H9 (cell line): Measurements from ENCODE around the gene PLCB1. TPM values are rescaled to one million over a fixed set of nuclear protein-coding genes. Genes with fewer than 3 reads are reported as not detected.

ENCODE experiments used
- DNase-seq: peaks from one replicate; pipeline ENCODE4 v3.0.0-alpha.2; 2017
- H2AFZ ChIP-seq: one replicate; pipeline ENCODE4 v1.6.1; 2013; ENCODE audit warnings: mild to moderate bottlenecking, low read length, control low read depth, moderate library complexity
- H2AK5ac ChIP-seq: 2 replicates; pipeline ENCODE4 v1.6.1; 2013; ENCODE audit warnings: low read length, control low read depth, mixed read lengths; ENCODE audit not compliant: insufficient read length
- H2BK120ac ChIP-seq: one replicate; pipeline ENCODE4 v1.6.1; 2013; ENCODE audit warnings: low read depth, mild to moderate bottlenecking, low read length, control low read depth, inconsistent platforms; ENCODE audit not compliant: poor library complexity, severe bottlenecking
- H2BK12ac ChIP-seq: 2 replicates; pipeline ENCODE4 v1.6.1; 2013; ENCODE audit warnings: low read length, control low read depth, mixed read lengths, low read depth; ENCODE audit not compliant: insufficient read length
- H2BK15ac ChIP-seq: 2 replicates; pipeline ENCODE4 v1.6.1; 2013; ENCODE audit warnings: low read depth, low read length, control low read depth
- H2BK20ac ChIP-seq: one replicate; pipeline ENCODE4 v1.6.1; 2013; ENCODE audit warnings: low read depth, mild to moderate bottlenecking, low read length, control low read depth, inconsistent platforms; ENCODE audit not compliant: poor library complexity, severe bottlenecking
- H2BK5ac ChIP-seq: 2 replicates; pipeline ENCODE4 v1.6.1; 2013; ENCODE audit warnings: low read length, control low read depth, mixed read lengths; ENCODE audit not compliant: insufficient read length
- H3K14ac ChIP-seq: 2 replicates; pipeline ENCODE4 v1.6.1; 2013; ENCODE audit warnings: low read length, control low read depth; ENCODE audit not compliant: insufficient read depth
- H3K18ac ChIP-seq: 2 replicates; pipeline ENCODE4 v1.6.1; 2013; ENCODE audit warnings: low read depth, mild to moderate bottlenecking, mixed read lengths, low read length, control low read depth; ENCODE audit not compliant: insufficient read length
- H3K23ac ChIP-seq: 2 replicates; pipeline ENCODE4 v1.6.1; 2013; ENCODE audit warnings: low read length, control low read depth, mixed read lengths, low read depth; ENCODE audit not compliant: insufficient read length
- H3K23me2 ChIP-seq: 2 replicates; pipeline ENCODE4 v1.6.1; 2013; ENCODE audit warnings: low read depth, mild to moderate bottlenecking, mixed read lengths, low read length, control low read depth; ENCODE audit not compliant: insufficient read length, poor library complexity, severe bottlenecking
- H3K27ac ChIP-seq: 2 replicates; pipeline ENCODE4 v1.5.1; 2013; ENCODE audit warnings: low read length, control low read depth, mixed read lengths, low read depth; ENCODE audit not compliant: insufficient read length
- H3K27me3 ChIP-seq: 2 replicates; pipeline ENCODE4 v1.6.1; 2013; ENCODE audit warnings: low read length, control low read depth, inconsistent platforms; ENCODE audit not compliant: insufficient read depth
- H3K4ac ChIP-seq: 2 replicates; pipeline ENCODE4 v1.6.1; 2013; ENCODE audit warnings: low read depth, mild to moderate bottlenecking, control low read depth, inconsistent platforms, low read length, moderate library complexity
- H3K4me1 ChIP-seq: 2 replicates; pipeline ENCODE4 v1.6.1; 2013; ENCODE audit warnings: low read length, control low read depth, inconsistent platforms; ENCODE audit not compliant: insufficient read depth
- H3K4me2 ChIP-seq: 2 replicates; pipeline ENCODE4 v1.6.1; 2013; ENCODE audit warnings: low read length, control low read depth, mixed read lengths; ENCODE audit not compliant: insufficient read length, insufficient read depth
- H3K56ac ChIP-seq: 2 replicates; pipeline ENCODE4 v1.6.1; 2013; ENCODE audit warnings: low read depth, mild to moderate bottlenecking, mixed read lengths, low read length, control low read depth; ENCODE audit not compliant: insufficient read length
- H3K79me1 ChIP-seq: 2 replicates; pipeline ENCODE4 v1.6.1; 2013; ENCODE audit warnings: low read depth, mild to moderate bottlenecking, moderate library complexity, low read length, control low read depth, inconsistent platforms; ENCODE audit not compliant: insufficient read depth, poor library complexity, severe bottlenecking
- H3K79me2 ChIP-seq: 2 replicates; pipeline ENCODE4 v1.6.1; 2013; ENCODE audit warnings: low read length, control low read depth, inconsistent platforms; ENCODE audit not compliant: insufficient read depth
- H3K9ac ChIP-seq: 2 replicates; pipeline ENCODE4 v1.6.1; 2013; ENCODE audit warnings: low read length, control low read depth, mixed read lengths; ENCODE audit not compliant: insufficient read length; ENCODE audit errors: extremely low read depth
- H3K9me3 ChIP-seq: one replicate; pipeline ENCODE4 v1.6.1; 2013; ENCODE audit warnings: low read depth, low read length, inconsistent platforms; ENCODE audit not compliant: control insufficient read depth
- H3T11ph ChIP-seq: one replicate; pipeline ENCODE4 v1.6.1; 2013; ENCODE audit warnings: mild to moderate bottlenecking, low read length, control low read depth, inconsistent platforms
- H4K20me1 ChIP-seq: one replicate; pipeline ENCODE4 v1.6.1; 2013; ENCODE audit not compliant: control insufficient read depth, insufficient read length, insufficient read depth
- H4K5ac ChIP-seq: 2 replicates; pipeline ENCODE4 v1.6.1; 2013; ENCODE audit warnings: low read depth, mild to moderate bottlenecking, mixed read lengths, low read length, control low read depth; ENCODE audit not compliant: insufficient read length
- H4K8ac ChIP-seq: replicated peaks from 2 replicates; pipeline ENCODE4 v1.6.1; 2013; ENCODE audit warnings: low read length, control low read depth, mixed read lengths, low read depth; ENCODE audit not compliant: insufficient read length
- H4K91ac ChIP-seq: 2 replicates; pipeline ENCODE4 v1.6.1; 2013; ENCODE audit warnings: low read depth, mild to moderate bottlenecking, moderate library complexity, mixed read lengths, low read length, control low read depth; ENCODE audit not compliant: insufficient read length
- H3K27ac Mint-ChIP-seq, 3 experiments: 2 replicates in 2 of 3; 3 replicates in 1 of 3; pipeline ENCODE4 v1.8.0; 2020 to 2021; ENCODE audit warnings: mixed read lengths in 3 of 3, mild to moderate bottlenecking in 1 of 3, moderate library complexity in 1 of 3
- H3K27me3 Mint-ChIP-seq: 2 replicates; pipeline ENCODE4 v1.8.0; 2021; ENCODE audit warnings: low read depth, mild to moderate bottlenecking, moderate library complexity, mixed read lengths
- H3K36me3 Mint-ChIP-seq, 3 experiments: 2 replicates in 2 of 3; 3 replicates in 1 of 3; pipeline ENCODE4 v1.8.0; 2020 to 2021; ENCODE audit warnings: low read depth in 3 of 3, mixed read lengths in 3 of 3; ENCODE audit not compliant: insufficient read depth in 1 of 3
- H3K4me1 Mint-ChIP-seq, 2 experiments: 2 replicates each; pipeline ENCODE4 v1.8.0; 2020; ENCODE audit warnings: mixed read lengths in 2 of 2
- H3K4me3 Mint-ChIP-seq, 2 experiments: 2 replicates in 1 of 2; 3 replicates in 1 of 2; pipeline ENCODE4 v1.8.0; 2020 to 2021; ENCODE audit warnings: mild to moderate bottlenecking in 2 of 2, mixed read lengths in 2 of 2, moderate library complexity in 1 of 2
- H3K9me3 Mint-ChIP-seq, 2 experiments: 2 replicates in 1 of 2; 3 replicates in 1 of 2; pipeline ENCODE4 v1.8.0; 2020; ENCODE audit warnings: mild to moderate bottlenecking in 2 of 2, mixed read lengths in 2 of 2, moderate library complexity in 1 of 2
- CTCF ChIP-seq: fragments of 200-600 bp; sonication (generic); conservative IDR thresholded peaks from 3 replicates; pipeline ENCODE4 v1.8.0; 2021; ENCODE audit warnings: antibody characterized with exemption, mild to moderate bottlenecking
- WGBS: extraction: QIAGEN DNeasy Blood & Tissue Kit; methylation state at CpG from one replicate; pipeline ENCODE4 v1.1.7; 2013; ENCODE audit warnings: missing lambda C conversion rate, low lambda C conversion rate, mixed read lengths; ENCODE audit not compliant: insufficient read length; ENCODE audit errors: extremely low coverage; 5-methylcytosine and 5-hydroxymethylcytosine counted together
- total RNA-seq: library from RNA; stranded (reverse); gene quantifications from 2 replicates; pipeline ENCODE4 v1.2.1, GENCODE V29; 2021

Gene PLCB1
- total RNA-seq, 1 experiment from 2014 or later, result 11.5 TPM

GRCh38 chr20:8267009-8267408, 134.9 kb downstream of the PLCB1 start:
- no peak overlapping the region for H3T11ph ChIP-seq
- H3K4me2 ChIP-seq, result no peak overlapping the region
- H3K4ac ChIP-seq, result no peak overlapping the region
- no peak overlapping the region for H3K56ac ChIP-seq
- no peaks in the 10 kb centered on the region for H3K27me3 Mint-ChIP-seq
- H3K79me2 ChIP-seq, result no peaks in the 10 kb centered on the region
- H3K14ac ChIP-seq, result no peak overlapping the region
- no peak overlapping the region for H3K23ac ChIP-seq
- H3K27ac Mint-ChIP-seq, result no peak overlapping the region
- H4K5ac ChIP-seq, result no peak overlapping the region
- H2BK20ac ChIP-seq, result no peak overlapping the region
- H2AK5ac ChIP-seq, result no peak overlapping the region
- no peak overlapping the region for H2BK5ac ChIP-seq
- no CpG with 5 or more reads among the region's 6 CpGs for WGBS
- H2BK12ac ChIP-seq, result no peak overlapping the region
- H3K79me1 ChIP-seq, result no peaks in the 10 kb centered on the region
- no peak overlapping the region for H3K4me3 Mint-ChIP-seq
- H3K18ac ChIP-seq, result no peak overlapping the region
- H3K9ac ChIP-seq, result no peak overlapping the region
- H3K36me3 Mint-ChIP-seq, result no peaks in the 10 kb centered on the region
- H3K4me1 ChIP-seq, result no peaks in the 10 kb centered on the region
- no peaks in the 10 kb centered on the region for H3K9me3 ChIP-seq
- no peak overlapping the region for H2BK15ac ChIP-seq
- H3K27ac ChIP-seq, result no peak overlapping the region
- H3K23me2 ChIP-seq, result no peaks in the 10 kb centered on the region
- no peak overlapping the region for H2AFZ ChIP-seq
- H3K9me3 Mint-ChIP-seq, result peaks cover 0 to 2% of the 10 kb centered on the region in 2 experiments; a peak in 1 of 5 replicates
- H3K27me3 ChIP-seq, result no peaks in the 10 kb centered on the region
- no peak for TF ChIP-seq CTCF
- H4K8ac ChIP-seq, result no peak overlapping the region
- H3K4me1 Mint-ChIP-seq, result no peaks in the 10 kb centered on the region
- no peak overlapping the region for H4K91ac ChIP-seq
- H4K20me1 ChIP-seq, result no peaks in the 10 kb centered on the region
- no peak overlapping the region for H2BK120ac ChIP-seq
- no peak for DNase-seq
